CD14-positive monocyte (primary cell): ENCODE measurements around the gene PPP1R2C. TPM values are rescaled to one million over a fixed set of nuclear protein-coding genes. Genes with fewer than 3 reads are reported as not detected.

Experiments used
- DNase-seq, 3 donors: peaks; one replicate each; pipeline ENCODE4 v3.0.0-alpha.2; 2011 to 2022
- H2AFZ ChIP-seq: 2 replicates; pipeline ENCODE4 v1.6.0; 2012; ENCODE audit warnings: mild to moderate bottlenecking, low read depth, low read length, inconsistent platforms; ENCODE audit not compliant: insufficient read depth, poor library complexity, severe bottlenecking
- H3K27ac ChIP-seq, 2 donors: 1 replicate in 1 of 2; 2 replicates in 1 of 2; pipeline ENCODE4 v1.5.1; 2012 to 2013; ENCODE audit warnings: low read length in 2 of 2, control low read depth in 1 of 2, inconsistent platforms in 1 of 2, low read depth in 1 of 2, mild to moderate bottlenecking in 1 of 2
- H3K27me3 ChIP-seq, 2 donors: one replicate each; pipeline versions ENCODE4 v1.6.0 to v1.6.1; 2011 to 2013; ENCODE audit warnings: low read length in 2 of 2; ENCODE audit not compliant: control insufficient read depth in 2 of 2, insufficient read depth in 2 of 2
- H3K36me3 ChIP-seq, 2 donors: replicated peaks in 1 of 2; 1 replicate in 1 of 2; 2 replicates in 1 of 2; pipeline versions ENCODE4 v1.5.1 to v1.6.1; 2012 to 2013; ENCODE audit warnings: low read length in 2 of 2, control low read depth in 1 of 2, inconsistent platforms in 1 of 2, mild to moderate bottlenecking in 1 of 2; ENCODE audit not compliant: insufficient read depth in 2 of 2, control insufficient read depth in 1 of 2
- H3K4me1 ChIP-seq, 2 donors: 1 replicate in 1 of 2; 2 replicates in 1 of 2; pipeline versions ENCODE4 v1.5.1 to v1.6.1; 2012 to 2013; ENCODE audit warnings: low read length in 2 of 2, control low read depth in 1 of 2, inconsistent platforms in 1 of 2, mild to moderate bottlenecking in 1 of 2, moderate library complexity in 1 of 2; ENCODE audit not compliant: insufficient read depth in 2 of 2, control insufficient read depth in 1 of 2
- H3K4me2 ChIP-seq: replicated peaks from 2 replicates; pipeline ENCODE3; 2012; ENCODE audit warnings: low read length, moderate library complexity, mild to moderate bottlenecking; ENCODE audit not compliant: poor library complexity, severe bottlenecking; ENCODE audit errors: extremely low read depth
- H3K4me3 ChIP-seq, 3 experiments: fragments of 200-600 bp in 1 of 3; sonication (generic) in 1 of 3; replicated peaks in 1 of 3; 1 replicate in 2 of 3; 2 replicates in 1 of 3; pipeline ENCODE4 v1.5.1; 2011 to 2013; ENCODE audit warnings: low read length in 3 of 3, mild to moderate bottlenecking in 3 of 3, control low read depth in 2 of 3, low read depth in 2 of 3, inconsistent platforms in 1 of 3, moderate library complexity in 1 of 3
- H3K79me2 ChIP-seq: 2 replicates; pipeline ENCODE4 v1.6.0; 2012; ENCODE audit warnings: mild to moderate bottlenecking, control low read depth, inconsistent platforms, low read length, moderate library complexity; ENCODE audit not compliant: insufficient read depth
- H3K9ac ChIP-seq: 2 replicates; pipeline ENCODE4 v1.6.0; 2017; ENCODE audit warnings: low read length, mild to moderate bottlenecking; ENCODE audit not compliant: insufficient read depth, poor library complexity, severe bottlenecking
- H3K9me3 ChIP-seq, 2 donors: replicated peaks in 1 of 2; 1 replicate in 1 of 2; 2 replicates in 1 of 2; pipeline versions ENCODE4 v1.5.1 to v1.6.1; 2012 to 2013; ENCODE audit warnings: low read length in 2 of 2, control low read depth in 1 of 2; ENCODE audit not compliant: control insufficient read depth in 1 of 2, insufficient read depth in 1 of 2
- H4K20me1 ChIP-seq: 2 replicates; pipeline ENCODE4 v1.6.0; 2012; ENCODE audit warnings: mild to moderate bottlenecking, low read length, control low read depth, moderate library complexity; ENCODE audit not compliant: insufficient read depth
- H3K27ac Mint-ChIP-seq, 7 donors: one replicate each; pipeline ENCODE4 v1.8.0; 2020; ENCODE audit warnings: mild to moderate bottlenecking in 7 of 7, mixed read lengths in 7 of 7, moderate library complexity in 6 of 7, inconsistent platforms in 2 of 7
- H3K27me3 Mint-ChIP-seq, 3 donors: one replicate each; pipeline ENCODE4 v1.8.0; 2021 to 2022; ENCODE audit warnings: low read depth in 3 of 3, mild to moderate bottlenecking in 3 of 3, mixed read lengths in 3 of 3, moderate library complexity in 3 of 3, inconsistent platforms in 1 of 3
- H3K36me3 Mint-ChIP-seq, 2 donors: one replicate each; pipeline ENCODE4 v1.8.0; 2020; ENCODE audit warnings: mixed read lengths in 2 of 2, inconsistent platforms in 1 of 2, mild to moderate bottlenecking in 1 of 2
- H3K4me1 Mint-ChIP-seq: one replicate; pipeline ENCODE4 v1.8.0; 2020; ENCODE audit warnings: mild to moderate bottlenecking, mixed read lengths
- H3K4me3 Mint-ChIP-seq, 2 donors: one replicate each; pipeline ENCODE4 v1.8.0; 2020; ENCODE audit warnings: mild to moderate bottlenecking in 2 of 2, mixed read lengths in 2 of 2, moderate library complexity in 1 of 2
- H3K9me3 Mint-ChIP-seq, 7 donors: one replicate each; pipeline ENCODE4 v1.8.0; 2020 to 2022; ENCODE audit warnings: mixed read lengths in 7 of 7, mild to moderate bottlenecking in 6 of 7, moderate library complexity in 6 of 7, inconsistent platforms in 2 of 7
- CTCF ChIP-seq: fragments of 200-600 bp; IDR thresholded peaks from one replicate; pipeline ENCODE4 v1.8.0; 2022; ENCODE audit warnings: antibody characterized with exemption, mild to moderate bottlenecking
- WGBS: methylation state at CpG from one replicate; pipeline ENCODE4 v1.1.5; 2013; ENCODE audit warnings: missing lambda C conversion rate; ENCODE audit not compliant: insufficient coverage; 5-methylcytosine and 5-hydroxymethylcytosine counted together
- intact Hi-C, 2 donors: fragments of 100-400 bp; cut with micrococcal nuclease; formaldehyde crosslinking; loops; one replicate each; pipeline versions ENCODE4 v1.15.0 to v1.15.1; 2023
- polyA plus RNA-seq, 3 donors: library from polyadenylated mRNA; depleted of rRNA in 1 of 3; unstranded in 2 of 3; stranded (reverse) in 1 of 3; fragments of 300-500 nt in 2 of 3; fragments of >200 nt in 1 of 3; fragmentation: Illumina TruSeq in 2 of 3; gene quantifications; 1 replicate in 2 of 3; 2 replicates in 1 of 3; pipeline ENCODE4 v1.2.3, GENCODE V29; 2012 to 2021

PPP1R2C gene
- polyA plus RNA-seq, 3 donors: not detected

- H3K27me3 ChIP-seq: no peaks in the 10 kb centered on the region
- H3K4me2 ChIP-seq: no peak overlapping the region
- H2AFZ ChIP-seq: no peak overlapping the region
- H3K4me3 ChIP-seq: no peak overlapping the region
- H3K79me2 ChIP-seq: no peaks in the 10 kb centered on the region
- Mint-ChIP-seq H3K9me3 (peaks cover 0 to 3% (median 0%) of the 10 kb centered on the region in 7 donors), H3K36me3 (no peaks in the 10 kb centered on the region), H3K27me3 (peaks cover 0 to 2% (median 0%) of the 10 kb centered on the region in 3 donors), H3K27ac (peak overlapping the region in 6 of 7 donors; percentile 50 to 90 (median 82)), H3K4me3 (peak overlapping the region in 1 of 2 donors; percentile 37), H3K4me1 (peaks cover 9% of the 10 kb centered on the region)
- TF ChIP-seq CTCF: no peak
- no peak overlapping the region for H3K9ac ChIP-seq
- no CpG with 5 or more reads among the region's 4 CpGs for WGBS
- no peak overlapping the region for H3K27ac ChIP-seq
- no peaks in the 10 kb centered on the region for H3K36me3 ChIP-seq
- peak in 2 of 3 donors; percentile 3 to 28 for DNase-seq
- peaks cover 0 to 5% of the 10 kb centered on the region in 2 donors for H3K4me1 ChIP-seq
- intact Hi-C loops: no loop called here
- no peaks in the 10 kb centered on the region for H4K20me1 ChIP-seq
- no peaks in the 10 kb centered on the region for H3K9me3 ChIP-seq
Measured at GRCh38 chrX:42739258-42739657, 38.7 kb downstream of the PPP1R2C start.

GRCh38 chrX:42738552-42738951, 39.4 kb downstream of the PPP1R2C start:
- Histone ChIP-seq H3K4me1 (peaks cover 0 to 5% of the 10 kb centered on the region in 2 donors), H3K9me3 (no peaks in the 10 kb centered on the region), H3K27ac (no peak overlapping the region), H3K36me3 (no peaks in the 10 kb centered on the region), H3K27me3 (no peaks in the 10 kb centered on the region), H3K4me3 (no peak overlapping the region), H3K4me2 (no peak overlapping the region), H3K9ac (no peak overlapping the region), H2AFZ (no peak overlapping the region), H3K79me2 (no peaks in the 10 kb centered on the region), H4K20me1 (no peaks in the 10 kb centered on the region)
- no peak overlapping the region for H3K4me3 Mint-ChIP-seq
- TF ChIP-seq CTCF: no peak
- peak overlapping the region in 2 of 7 donors; percentile 15 for H3K27ac Mint-ChIP-seq
- peaks cover 9% of the 10 kb centered on the region for H3K4me1 Mint-ChIP-seq
- H3K36me3 Mint-ChIP-seq: no peaks in the 10 kb centered on the region
- peaks cover 0 to 3% (median 0%) of the 10 kb centered on the region in 7 donors for H3K9me3 Mint-ChIP-seq
- intact Hi-C loops: no loop called here
- H3K27me3 Mint-ChIP-seq: peaks cover 0 to 2% (median 0%) of the 10 kb centered on the region in 3 donors
- no CpG with 5 or more reads among the region's 2 CpGs for WGBS
- no peak for DNase-seq
